NCI-H146 (cell line): ENCODE measurements around the gene ZFP1.

Experiments
- DNase-seq: peaks from one replicate; lab custom pipeline; 2025; lab: John Stamatoyannopoulos, UW

ZFP1 gene

GRCh38 chr16:75160386-75160785, 12.1 kb downstream of the ZFP1 start:
- DNase-seq = no peak

DNA sequence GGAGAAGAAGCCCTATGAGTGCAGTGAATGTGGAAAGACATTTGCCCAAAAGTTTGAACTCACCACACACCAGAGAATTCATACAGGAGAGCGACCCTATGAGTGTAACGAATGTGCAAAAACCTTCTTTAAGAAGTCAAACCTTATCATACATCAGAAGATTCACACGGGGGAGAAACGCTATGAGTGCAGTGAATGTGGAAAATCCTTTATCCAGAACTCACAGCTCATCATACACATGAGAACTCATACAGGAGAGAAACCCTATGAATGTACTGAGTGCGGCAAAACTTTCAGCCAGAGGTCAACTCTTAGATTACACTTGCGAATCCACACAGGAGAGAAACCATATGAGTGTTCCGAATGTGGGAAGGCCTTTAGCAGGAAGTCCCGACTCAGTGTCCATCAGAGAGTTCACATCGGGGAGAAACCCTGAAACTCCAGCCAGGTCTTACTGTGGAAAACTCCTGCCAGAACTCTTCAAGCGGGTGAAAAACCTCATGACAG, 21.6 kb downstream of the ZFP1 start:
- no peak for DNase-seq

DNA sequence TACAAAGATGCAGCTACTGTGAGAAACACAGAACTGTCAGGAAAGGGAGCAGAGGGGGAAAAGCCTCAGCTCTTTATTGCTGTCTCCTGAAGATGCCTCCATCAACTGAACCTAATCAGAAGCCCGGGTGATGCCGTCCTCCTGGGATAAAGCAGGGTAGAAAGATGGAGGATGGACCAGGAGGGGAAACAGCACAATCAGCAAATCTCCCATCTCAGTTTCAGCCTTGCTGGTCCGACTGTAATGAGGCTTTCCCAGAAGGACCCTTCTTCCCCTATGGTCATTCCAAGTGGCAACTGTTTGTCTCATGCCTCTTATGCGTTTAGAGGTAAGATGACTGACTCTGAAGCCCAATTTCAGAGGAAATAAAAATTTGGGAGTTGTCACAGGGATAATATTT, 24.3 kb downstream of the ZFP1 start:
- no peak for DNase-seq

DNA sequence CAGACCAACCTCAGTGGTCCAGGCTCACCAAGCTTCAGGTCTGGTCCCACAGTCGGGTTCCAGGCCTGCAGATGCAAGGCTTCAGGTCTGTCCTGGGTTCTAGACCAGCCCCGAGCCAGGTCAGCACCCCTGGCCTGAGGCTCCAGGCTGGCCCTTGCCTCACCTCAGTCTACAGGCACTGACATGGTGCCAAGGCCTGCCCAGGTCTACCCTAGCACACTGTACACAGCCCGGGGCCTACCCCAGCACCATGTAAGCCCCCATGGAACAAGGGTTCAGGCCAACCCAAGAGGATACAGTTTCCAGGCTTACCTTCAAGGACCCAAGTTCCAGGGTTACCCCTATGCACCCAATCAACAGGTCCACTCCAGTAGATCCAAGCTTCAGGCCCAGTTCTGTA, 26.8 kb downstream of the ZFP1 start:
- DNase-seq = no peak

DNA sequence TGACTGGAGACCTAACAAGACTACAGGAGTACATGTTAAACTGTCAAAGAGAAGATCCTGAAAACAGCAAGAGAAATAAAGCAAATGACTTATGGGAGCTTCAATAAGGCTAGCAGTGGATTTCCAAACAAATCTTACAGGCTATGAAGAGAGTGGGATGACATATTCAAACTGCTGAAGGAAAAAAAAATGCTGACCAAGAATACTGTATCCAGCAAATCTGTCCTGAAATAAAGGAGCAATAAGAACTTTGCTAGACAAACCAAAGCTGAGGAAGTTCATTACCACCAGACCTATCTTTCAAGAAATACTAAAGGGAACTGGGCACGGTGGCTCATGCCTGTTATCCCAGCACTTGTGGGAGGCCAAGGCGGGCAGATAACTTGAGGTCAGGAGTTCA, 28.6 kb downstream of the ZFP1 start:
- DNase-seq = no peak

DNA sequence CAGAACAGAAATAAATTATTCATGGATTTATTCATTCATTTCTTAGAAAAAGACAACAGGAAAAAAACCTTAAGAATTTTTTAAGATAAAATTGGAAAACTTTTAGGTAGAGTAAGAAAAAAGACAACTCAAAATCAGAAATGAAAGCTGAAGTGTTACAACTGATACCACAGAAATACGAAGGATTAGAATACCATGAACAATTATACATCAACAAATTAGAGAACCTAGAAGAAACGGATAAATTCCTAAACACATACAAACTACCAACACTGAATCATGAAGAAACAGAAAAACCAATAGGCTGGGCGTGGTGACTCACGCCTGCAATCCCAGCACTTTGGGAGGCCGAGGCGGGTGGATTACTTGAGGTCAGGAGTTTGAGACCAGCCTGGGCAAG, 30.9 kb downstream of the ZFP1 start:
- DNase-seq = no peak

GRCh38 chr16:75181630-75182029, 33.3 kb downstream of the ZFP1 start:
- DNase-seq = no peak

- no peak for DNase-seq
These were observed 40.6 kb downstream of the ZFP1 start for GRCh38 chr16:75188832-75189477.

GRCh38 chr16:75189638-75190245, 41.4 kb downstream of the ZFP1 start:
- no peak for DNase-seq

- no peak for DNase-seq
These were observed 44.4 kb downstream of the ZFP1 start for GRCh38 chr16:75192606-75193264.

- DNase-seq = no peak
These were observed 44.9 kb downstream of the ZFP1 start for GRCh38 chr16:75193265-75193650.

DNA sequence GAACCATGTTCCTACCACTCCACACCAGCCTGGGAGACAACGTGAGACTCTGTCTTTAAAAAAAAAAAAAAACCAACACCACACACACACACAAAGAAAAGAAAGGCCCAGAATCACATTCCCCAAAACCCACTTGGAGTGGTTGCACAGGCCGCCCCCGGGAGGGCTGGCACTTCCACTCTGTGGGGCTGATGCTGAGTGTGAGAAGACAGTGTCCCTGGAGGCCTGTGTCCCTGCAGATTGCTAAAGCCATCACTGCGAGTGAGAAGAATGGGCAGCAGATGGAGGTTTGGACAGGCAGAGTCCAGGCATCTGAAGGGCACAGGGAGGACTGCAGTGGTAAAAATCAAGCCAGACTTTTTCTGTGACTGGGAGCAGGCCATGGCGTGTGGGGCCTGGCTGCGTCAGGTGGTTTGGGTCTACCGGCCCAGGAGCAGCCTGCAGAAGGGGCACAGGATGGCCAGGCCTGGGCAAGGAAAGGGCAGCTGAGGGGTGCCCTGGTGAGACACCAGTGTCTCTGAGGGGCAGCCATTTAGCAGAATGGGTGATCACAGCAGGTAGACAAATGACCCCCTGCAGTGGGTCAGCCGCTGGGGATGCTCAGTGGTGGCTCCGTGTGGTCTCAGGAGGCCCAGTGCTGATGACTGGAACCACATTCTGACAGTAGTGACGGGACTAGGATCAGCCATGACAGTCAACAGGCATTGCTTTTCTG, 45.6 kb downstream of the ZFP1 start:
- no peak for DNase-seq

GRCh38 chr16:75195811-75196790, 47.8 kb downstream of the ZFP1 start:
- DNase-seq = no peak

GRCh38 chr16:75196836-75197235, 48.5 kb downstream of the ZFP1 start:
- DNase-seq = no peak

DNA sequence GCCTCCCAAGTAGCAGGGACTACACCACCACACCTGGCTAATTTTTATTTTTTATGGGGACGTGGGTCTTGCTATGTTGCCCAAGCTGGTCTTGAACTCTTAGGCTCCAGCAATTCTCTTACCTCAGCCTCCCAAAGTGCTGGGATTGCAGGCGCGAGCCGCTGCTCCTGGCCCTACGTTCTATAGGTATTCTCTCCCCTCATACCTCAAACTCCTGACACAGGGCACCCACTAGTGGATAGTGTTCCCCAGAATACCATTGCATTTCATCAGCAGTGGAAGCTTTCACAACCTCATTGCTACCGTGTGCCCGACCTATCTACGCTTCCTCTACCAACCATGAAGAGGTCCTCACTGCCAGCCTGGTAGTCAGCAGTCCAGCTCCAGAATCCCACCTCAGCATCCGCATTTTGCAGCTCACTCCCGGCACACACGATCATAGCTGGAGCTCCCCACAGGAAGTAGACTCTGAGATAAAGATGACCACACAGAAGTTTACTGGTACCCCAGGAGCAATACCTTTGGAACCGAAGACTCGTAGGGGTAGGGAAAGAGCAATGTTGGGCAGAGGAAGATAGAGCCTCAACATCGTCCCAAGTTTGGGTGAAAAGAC, 49.3 kb downstream of the ZFP1 start:
- no peak for DNase-seq

DNA sequence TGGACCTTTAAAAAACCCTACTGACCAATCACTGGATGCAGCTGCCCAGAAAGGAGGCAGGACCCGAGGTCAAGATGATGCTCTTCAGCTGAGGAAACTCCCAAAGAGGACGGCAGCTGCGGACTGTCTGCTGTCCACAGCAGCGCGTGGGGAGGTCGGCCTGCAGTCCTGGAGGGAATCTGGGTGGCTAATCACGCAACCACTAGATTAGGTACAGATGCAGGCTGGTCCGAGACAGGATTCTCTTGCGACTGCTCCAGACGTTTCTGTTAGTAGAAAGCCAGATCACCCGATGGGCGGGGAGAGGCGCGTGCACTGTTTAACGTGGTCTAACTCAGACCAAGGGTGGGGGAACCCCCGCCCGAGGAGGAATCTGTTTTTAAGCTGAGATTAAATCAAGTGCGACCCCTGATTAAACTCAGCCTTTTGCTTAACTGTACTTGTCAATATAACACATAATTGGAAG, 49.8 kb downstream of the ZFP1 start:
- no peak for DNase-seq

GRCh38 chr16:75202069-75202590, 53.8 kb downstream of the ZFP1 start:
- no peak for DNase-seq

GRCh38 chr16:75203096-75203495, 54.8 kb downstream of the ZFP1 start:
- no peak for DNase-seq

- no peak for DNase-seq
These were observed 55.5 kb downstream of the ZFP1 start for GRCh38 chr16:75203667-75204409.

- DNase-seq = no peak
These were observed 56.1 kb downstream of the ZFP1 start for GRCh38 chr16:75204410-75204758.
